ENCODE data around the gene GYG1.

DNA sequence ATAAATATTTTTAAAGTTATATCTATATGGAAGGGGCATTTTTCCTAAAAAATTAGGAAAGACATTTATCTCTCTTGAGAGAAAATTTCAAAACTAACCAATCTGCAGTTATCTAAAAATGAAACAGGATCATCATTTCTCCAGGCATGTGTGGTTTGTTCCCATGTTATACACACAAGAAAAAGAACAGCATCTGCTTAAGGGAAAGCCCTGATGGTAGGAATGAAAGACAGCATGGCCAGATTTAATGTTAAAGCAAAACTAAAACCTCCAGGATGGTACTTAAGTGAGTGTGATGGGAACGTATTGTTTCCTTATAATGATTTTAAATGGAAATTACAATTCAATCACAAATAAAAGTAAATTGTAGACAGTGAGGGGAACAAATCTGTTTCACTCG lies 46.2 kb upstream of the GYG1 start:
- TF ChIP-seq, protein P1, sequence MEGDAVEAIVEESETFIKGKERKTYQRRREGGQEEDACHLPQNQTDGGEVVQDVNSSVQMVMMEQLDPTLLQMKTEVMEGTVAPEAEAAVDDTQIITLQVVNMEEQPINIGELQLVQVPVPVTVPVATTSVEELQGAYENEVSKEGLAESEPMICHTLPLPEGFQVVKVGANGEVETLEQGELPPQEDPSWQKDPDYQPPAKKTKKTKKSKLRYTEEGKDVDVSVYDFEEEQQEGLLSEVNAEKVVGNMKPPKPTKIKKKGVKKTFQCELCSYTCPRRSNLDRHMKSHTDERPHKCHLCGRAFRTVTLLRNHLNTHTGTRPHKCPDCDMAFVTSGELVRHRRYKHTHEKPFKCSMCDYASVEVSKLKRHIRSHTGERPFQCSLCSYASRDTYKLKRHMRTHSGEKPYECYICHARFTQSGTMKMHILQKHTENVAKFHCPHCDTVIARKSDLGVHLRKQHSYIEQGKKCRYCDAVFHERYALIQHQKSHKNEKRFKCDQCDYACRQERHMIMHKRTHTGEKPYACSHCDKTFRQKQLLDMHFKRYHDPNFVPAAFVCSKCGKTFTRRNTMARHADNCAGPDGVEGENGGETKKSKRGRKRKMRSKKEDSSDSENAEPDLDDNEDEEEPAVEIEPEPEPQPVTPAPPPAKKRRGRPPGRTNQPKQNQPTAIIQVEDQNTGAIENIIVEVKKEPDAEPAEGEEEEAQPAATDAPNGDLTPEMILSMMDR (IDR thresholded peaks at IDR 0.05) = no peak
- no peak for TF ChIP-seq EZH2 (IDR thresholded peaks at IDR 0.05; ENCODE audit: borderline replicate concordance, insufficient read depth, low read depth, low read length, poor library complexity, severe bottlenecking)
